GM13977 (cell line): ENCODE results near the gene ABLIM3.

Experiments used
- DNase-seq: peaks from one replicate; pipeline ENCODE4 v3.0.0; 2012; ENCODE audit warnings: low spot score
- CTCF ChIP-seq: IDR thresholded peaks from 2 replicates; pipeline ENCODE4 v1.5.1; 2012; ENCODE audit warnings: mild to moderate bottlenecking, control low read depth; ENCODE audit not compliant: insufficient read depth; ENCODE audit errors: extremely low read depth, missing control alignments
- in situ Hi-C: fragments of 300-500 bp; cut with MboI; formaldehyde crosslinking; loops from one replicate; pipeline ENCODE4 v1.12.0; 2022; ENCODE audit warnings: low sequenced_read_pairs, low pct_unique_long_range_greater_than_20kb, mixed read lengths, inconsistent platforms; ENCODE audit not compliant: unreplicated experiment

Gene ABLIM3

GRCh38 chr5:149211566-149211965, 70.3 kb downstream of the ABLIM3 start:
- TF ChIP-seq CTCF: no peak
- in situ Hi-C loops: no loop called here
- DNase-seq: no peak

GRCh38 chr5:149212198-149212951, 71.1 kb downstream of the ABLIM3 start:
- no peak for DNase-seq
- in situ Hi-C loops: no loop called here

GRCh38 chr5:149213264-149213880, 72.1 kb downstream of the ABLIM3 start:
- in situ Hi-C loops: no loop called here
- TF ChIP-seq CTCF: no peak
- no peak for DNase-seq

More at GRCh38 chr5:149212198-149212951, 71.1 kb downstream of the ABLIM3 start:
- no peak for TF ChIP-seq CTCF

GRCh38 chr5:149215478-149216090, 74.3 kb downstream of the ABLIM3 start:
- TF ChIP-seq CTCF: no peak
- in situ Hi-C loops: no loop called here
- DNase-seq: no peak

- DNase-seq: no peak
- no peak for TF ChIP-seq CTCF
- in situ Hi-C loops: no loop called here
Measured at GRCh38 chr5:149216496-149216895, 75.2 kb downstream of the ABLIM3 start.

- TF ChIP-seq CTCF: no peak
- in situ Hi-C loops: no loop called here
Measured at GRCh38 chr5:149217096-149217802, 76.0 kb downstream of the ABLIM3 start.

More at GRCh38 chr5:149217096-149217802, 76.0 kb downstream of the ABLIM3 start:
- no peak for DNase-seq
